GM19324 (cell line): ENCODE measurements around the gene MOAP1.
"Not testable (repeated sequence)": the region's sequence is repeated elsewhere in the genome, so short reads cannot be mapped to it uniquely, and the experiment has no call there.

Experiments used
- ATAC-seq: cut with Tn5 transposase; IDR thresholded peaks from one replicate; pipeline ENCODE4 v1.9.1; 2021; ENCODE audit warnings: mild to moderate bottlenecking, moderate library complexity; ENCODE audit not compliant: unreplicated experiment, low FRiP score

Gene MOAP1

GRCh38 chr14:93150227-93151208 is 34.2 kb downstream of the MOAP1 start:
- no peak for ATAC-seq

DNA sequence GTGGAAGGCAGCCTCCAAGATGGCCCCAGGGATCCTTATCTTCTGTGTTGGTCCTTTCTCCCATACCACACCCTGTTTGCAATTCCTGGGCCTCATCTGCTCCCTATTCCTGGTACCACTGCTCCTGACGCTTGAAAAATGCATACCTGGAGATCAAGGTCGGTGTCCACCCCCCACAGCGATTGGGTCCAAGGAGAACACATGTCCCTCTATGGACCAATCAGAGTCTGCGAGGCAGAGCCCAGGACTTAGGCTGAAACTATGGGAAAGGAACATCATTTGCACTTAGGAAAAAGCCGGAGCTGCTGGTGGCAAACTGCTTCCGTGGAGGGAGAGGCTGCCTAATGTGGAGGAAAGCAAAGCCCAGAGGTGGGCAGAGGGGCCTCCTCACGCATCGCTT is 35.7 kb downstream of the MOAP1 start:
- no peak for ATAC-seq

- no peak for ATAC-seq
Measured at GRCh38 chr14:93146119-93146518, 38.6 kb downstream of the MOAP1 start.

DNA sequence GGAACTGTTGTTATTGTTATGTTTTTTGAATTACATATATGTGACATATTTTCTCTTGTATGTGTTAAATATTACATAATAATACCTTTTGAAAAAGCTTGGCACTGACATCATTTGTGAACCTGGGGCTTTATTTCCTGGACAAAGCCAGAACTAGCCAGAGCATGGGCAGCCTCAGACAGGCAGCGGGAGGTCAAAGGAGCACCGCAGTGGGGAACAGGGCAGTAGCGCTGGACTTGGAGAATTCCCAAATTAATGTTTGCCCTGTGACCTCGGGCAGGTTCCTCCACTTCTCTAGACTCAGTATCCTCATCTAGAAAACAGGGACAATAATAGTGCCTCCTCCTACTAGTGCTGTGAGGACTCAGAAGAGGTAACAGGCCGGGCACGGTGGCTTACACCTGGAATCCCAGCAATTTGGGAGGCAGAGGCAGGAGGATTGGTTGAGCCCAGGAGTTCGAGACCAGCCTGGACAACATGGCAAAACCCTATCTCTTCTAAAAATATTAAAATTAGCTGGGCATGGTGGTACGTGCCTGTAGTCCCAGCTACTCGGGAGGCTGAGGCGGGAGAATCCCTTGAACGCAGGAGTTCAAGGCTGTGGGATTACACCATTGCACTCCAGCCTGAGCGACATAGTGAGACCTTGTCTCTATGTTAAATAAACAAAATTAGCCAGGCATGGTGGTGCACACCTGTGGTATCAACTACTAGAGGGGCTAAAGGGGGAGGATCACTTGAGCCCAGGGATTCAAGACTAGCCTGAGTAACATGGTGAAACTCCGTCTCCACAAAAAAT is 41.6 kb downstream of the MOAP1 start:
- ATAC-seq = no peak

DNA sequence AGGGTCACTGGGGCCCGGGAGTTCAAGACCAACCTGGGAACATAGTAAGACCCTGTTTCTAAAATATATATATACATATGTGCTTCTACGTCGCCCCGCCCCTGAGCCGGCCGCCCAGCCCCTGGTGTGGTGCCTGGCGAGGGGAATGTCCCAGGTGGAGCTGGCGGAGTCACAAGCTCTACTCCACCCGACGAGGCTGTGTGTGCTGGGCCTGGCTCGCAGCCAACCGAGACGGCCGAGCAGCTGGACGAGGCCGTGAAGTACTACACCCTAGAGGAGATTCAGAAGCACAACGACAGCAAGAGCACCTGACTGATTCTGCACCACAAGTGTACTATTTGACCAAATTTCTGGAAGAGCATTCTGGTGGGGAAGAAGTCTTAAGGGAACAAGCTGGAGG is 46.8 kb downstream of the MOAP1 start:
- ATAC-seq = no peak

DNA sequence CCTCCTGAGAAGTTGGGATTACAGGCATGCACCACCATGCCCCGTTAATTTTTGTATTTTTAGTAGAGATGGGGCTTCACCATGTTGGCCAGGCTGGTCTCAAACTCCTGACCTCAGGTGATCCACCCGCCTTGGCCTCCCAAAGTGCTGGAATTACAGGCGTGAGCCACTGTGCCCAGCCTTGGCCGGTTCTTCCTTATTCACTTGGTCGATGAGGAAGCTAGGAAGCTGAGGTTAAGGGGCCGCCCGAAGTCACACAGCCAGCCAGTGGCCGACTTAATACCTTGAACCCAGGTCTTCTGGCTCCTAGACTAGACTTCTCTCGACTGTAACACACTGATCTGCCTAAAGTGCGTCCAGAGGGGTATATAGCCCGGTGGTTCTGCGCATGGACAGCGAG is 48.2 kb downstream of the MOAP1 start:
- ATAC-seq = not testable (repeated sequence)

- ATAC-seq = no peak
Measured at GRCh38 chr14:93136009-93136408, 48.7 kb downstream of the MOAP1 start.

GRCh38 chr14:93135399-93135798 is 49.3 kb downstream of the MOAP1 start:
- ATAC-seq = no peak

DNA sequence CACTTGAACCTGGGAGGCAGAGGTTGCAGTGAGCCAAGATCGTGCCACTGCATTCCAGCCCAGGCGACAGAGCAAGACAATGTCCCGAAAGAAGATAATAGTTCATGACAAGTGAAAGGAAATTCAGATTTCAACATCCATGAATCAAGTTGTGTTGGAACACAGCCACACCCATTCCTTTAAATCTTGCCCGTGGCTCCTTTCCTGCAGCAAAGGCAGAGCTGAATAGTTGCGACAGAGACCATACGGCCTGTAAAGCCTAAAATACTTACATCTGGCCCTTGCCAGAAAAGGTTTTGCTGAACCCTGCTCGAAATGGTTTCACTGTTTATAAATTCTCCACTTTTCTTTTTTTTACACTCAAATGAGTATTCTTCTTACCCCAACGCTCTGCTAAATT is 51.2 kb downstream of the MOAP1 start:
- ATAC-seq = no peak

- ATAC-seq = no peak
Measured at GRCh38 chr14:93132472-93133065, 52.1 kb downstream of the MOAP1 start.
